Liver (tissue), 9 donors: ENCODE results near the gene AP2A2. TPM values are rescaled to one million over a fixed set of nuclear protein-coding genes. Genes with fewer than 3 reads are reported as not detected.

Source experiments
- DNase-seq: peaks from one replicate; pipeline ENCODE4 v3.0.0-alpha.2; 2017; ENCODE audit warnings: low spot score
- H3K27ac ChIP-seq, 2 donors: one replicate each; pipeline ENCODE4 v1.7.0; 2013; ENCODE audit warnings: inconsistent platforms in 2 of 2, low read length in 2 of 2, control low read depth in 1 of 2, low read depth in 1 of 2, mild to moderate bottlenecking in 1 of 2
- H3K27me3 ChIP-seq, 4 donors: one replicate each; pipeline versions ENCODE4 v1.6.1 to v1.7.0; 2013; ENCODE audit warnings: low read length in 3 of 4, inconsistent platforms in 1 of 4, mild to moderate bottlenecking in 1 of 4, moderate library complexity in 1 of 4; ENCODE audit not compliant: control insufficient read depth in 4 of 4, insufficient read depth in 4 of 4
- H3K36me3 ChIP-seq, 4 donors: one replicate each; pipeline versions ENCODE4 v1.6.1 to v1.7.0; 2013; ENCODE audit warnings: low read length in 3 of 4, mild to moderate bottlenecking in 3 of 4, low read depth in 1 of 4, moderate library complexity in 1 of 4; ENCODE audit not compliant: control insufficient read depth in 4 of 4, insufficient read depth in 3 of 4
- H3K4me1 ChIP-seq, 4 donors: one replicate each; pipeline versions ENCODE4 v1.6.1 to v1.7.0; 2013; ENCODE audit warnings: low read length in 3 of 4, mild to moderate bottlenecking in 3 of 4, moderate library complexity in 1 of 4; ENCODE audit not compliant: control insufficient read depth in 4 of 4, insufficient read depth in 4 of 4
- H3K4me3 ChIP-seq, 3 donors: one replicate each; pipeline versions ENCODE4 v1.6.1 to v1.7.0; 2013; ENCODE audit warnings: low read length in 3 of 3, control low read depth in 1 of 3, low read depth in 1 of 3, mild to moderate bottlenecking in 1 of 3
- H3K9ac ChIP-seq, 2 donors: one replicate each; pipeline ENCODE4 v1.7.0; 2013; ENCODE audit warnings: low read length in 2 of 2, mild to moderate bottlenecking in 2 of 2, moderate library complexity in 2 of 2, control low read depth in 1 of 2, low read depth in 1 of 2
- H3K9me3 ChIP-seq, 4 donors: one replicate each; pipeline versions ENCODE4 v1.6.1 to v1.7.0; 2013; ENCODE audit warnings: low read length in 3 of 4; ENCODE audit not compliant: control insufficient read depth in 4 of 4
- ATF3 ChIP-seq: IDR thresholded peaks from 2 replicates; pipeline ENCODE4 v1.6.1; 2016; ENCODE audit warnings: antibody characterized with exemption
- CTCF ChIP-seq: fragments of 150-350 bp; IDR thresholded peaks from 2 replicates; pipeline ENCODE4 v1.5.1; 2017; ENCODE audit warnings: improper control_type of control experiment, low read depth, low read length; ENCODE audit not compliant: missing input control
- EGR1 ChIP-seq, 2 donors: IDR thresholded peaks; 2 replicates each; pipeline ENCODE4 v1.6.1; 2016 to 2018; ENCODE audit warnings: antibody characterized with exemption in 2 of 2, low read depth in 2 of 2
- FOXA1 ChIP-seq: IDR thresholded peaks from 2 replicates; pipeline ENCODE4 v1.6.1; 2016; ENCODE audit warnings: antibody characterized with exemption
- FOXA2 ChIP-seq: IDR thresholded peaks from 2 replicates; pipeline ENCODE4 v1.6.1; 2016; ENCODE audit warnings: antibody characterized with exemption
- GABPA ChIP-seq, 2 donors: IDR thresholded peaks in 1 of 2; conservative IDR thresholded peaks in 1 of 2; 2 replicates each; pipeline ENCODE4 v1.6.1; 2016; ENCODE audit warnings: antibody characterized with exemption in 2 of 2, mild to moderate bottlenecking in 1 of 2, moderate library complexity in 1 of 2
- HNF4G ChIP-seq: IDR thresholded peaks from 2 replicates; pipeline ENCODE4 v1.6.1; 2016; ENCODE audit warnings: antibody characterized with exemption
- JUND ChIP-seq, 2 donors: IDR thresholded peaks; 2 replicates each; pipeline ENCODE4 v1.6.1; 2016; ENCODE audit warnings: antibody characterized with exemption in 2 of 2
- MAX ChIP-seq: IDR thresholded peaks from 2 replicates; pipeline ENCODE4 v1.6.1; 2016; ENCODE audit warnings: antibody characterized with exemption
- NR2F2 ChIP-seq: IDR thresholded peaks from 2 replicates; pipeline ENCODE4 v1.6.1; 2016; ENCODE audit warnings: antibody characterized with exemption
- RAD21 ChIP-seq, 2 donors: IDR thresholded peaks; 2 replicates each; pipeline ENCODE4 v1.6.1; 2016; ENCODE audit warnings: antibody characterized with exemption in 2 of 2, mild to moderate bottlenecking in 2 of 2
- RXRA ChIP-seq, 2 donors: IDR thresholded peaks; 2 replicates each; pipeline ENCODE4 v1.6.1; 2017 to 2018; ENCODE audit warnings: antibody characterized with exemption in 2 of 2, mild to moderate bottlenecking in 1 of 2
- SP1 ChIP-seq: IDR thresholded peaks from 2 replicates; pipeline ENCODE4 v1.6.1; 2018; ENCODE audit warnings: antibody characterized with exemption, mild to moderate bottlenecking
- TAF1 ChIP-seq: conservative IDR thresholded peaks from 2 replicates; pipeline ENCODE4 v1.6.1; 2016; ENCODE audit warnings: antibody characterized with exemption, mild to moderate bottlenecking
- YY1 ChIP-seq: IDR thresholded peaks from 2 replicates; pipeline ENCODE4 v1.6.1; 2016; ENCODE audit warnings: antibody characterized with exemption, mild to moderate bottlenecking
- ZBTB33 ChIP-seq: IDR thresholded peaks from 2 replicates; pipeline ENCODE4 v1.6.1; 2016; ENCODE audit warnings: antibody characterized with exemption
- WGBS: extraction: QIAGEN DNeasy Blood & Tissue Kit; methylation state at CpG from one replicate; pipeline ENCODE4 v1.1.7; 2013; 5-methylcytosine and 5-hydroxymethylcytosine counted together
- polyA plus RNA-seq, 2 donors: library from polyadenylated mRNA; stranded (reverse) in 1 of 2; unstranded in 1 of 2; fragments of 200-250 nt in 1 of 2; fragments of >200 nt in 1 of 2; fragmentation: Nextera tagmentation in 1 of 2; extraction: Ambion mirVana in 1 of 2; gene quantifications; one replicate each; pipeline versions ENCODE4 v1.2.1 to v1.2.3, GENCODE V29; 2013 to 2015
- total RNA-seq, 2 donors: library from RNA; depleted of rRNA; stranded (reverse); fragments of >200 nt; gene quantifications; one replicate each; pipeline ENCODE4 v1.2.3, GENCODE V29; 2014
- donor health status: healthy.
- donor health status: healthy.
- donor health status: healthy.
- donor health status: healthy.
- donor health status: healthy.

The AP2A2 gene
- total and polyA plus RNA-seq, 4 donors: 20.5 to 39.7 (median 23.8) TPM

GRCh38 chr11:1038921-1039320 lies 113.3 kb downstream of the AP2A2 start:
- H3K27ac ChIP-seq: no peak overlapping the region
- no peaks in the 10 kb centered on the region for H3K9me3 ChIP-seq
- H3K27me3 ChIP-seq: peaks cover 0 to 4% (median 0%) of the 10 kb centered on the region in 4 donors
- WGBS: 91% methylated on average over 12 of the region's 12 CpGs
- TF ChIP-seq JUND (IDR thresholded peaks at IDR 0.05): no peak
- no peak for TF ChIP-seq YY1
- no peak for TF ChIP-seq MAX
- no peak for DNase-seq
- peaks cover 0 to 5% (median 0%) of the 10 kb centered on the region in 4 donors for H3K4me1 ChIP-seq
- no peak overlapping the region for H3K4me3 ChIP-seq
- no peaks in the 10 kb centered on the region for H3K36me3 ChIP-seq
- H3K9ac ChIP-seq: no peak overlapping the region

- 87% methylated on average over 32 of the region's 32 CpGs for WGBS
- TF ChIP-seq HNF4G (no peak), ATF3 (no peak), YY1 (no peak), EGR1 (IDR thresholded peaks at IDR 0.05; ENCODE audit: low read depth in 2 of 2) (no peak), TAF1 (no peak), SP1 (no peak), FOXA2 (no peak), ZBTB33 (no peak)
- no peak for DNase-seq
- no peaks in the 10 kb centered on the region for H3K9me3 ChIP-seq
- peaks cover 0 to 5% (median 0%) of the 10 kb centered on the region in 4 donors for H3K4me1 ChIP-seq
- no peak overlapping the region for H3K4me3 ChIP-seq
- no peaks in the 10 kb centered on the region for H3K36me3 ChIP-seq
- H3K27ac ChIP-seq: no peak overlapping the region
- no peak overlapping the region for H3K9ac ChIP-seq
- peaks cover 0 to 4% (median 0%) of the 10 kb centered on the region in 4 donors for H3K27me3 ChIP-seq
Observed at GRCh38 chr11:1039481-1040427, 114.1 kb downstream of the AP2A2 start.

GRCh38 chr11:1040428-1041148 lies 114.9 kb downstream of the AP2A2 start:
- WGBS: 78% methylated on average over 16 of the region's 16 CpGs
- Histone ChIP-seq H3K4me3 (no peak overlapping the region), H3K27me3 (peaks cover 0 to 4% (median 0%) of the 10 kb centered on the region in 4 donors), H3K36me3 (no peaks in the 10 kb centered on the region), H3K4me1 (peaks cover 0 to 5% (median 0%) of the 10 kb centered on the region in 4 donors), H3K9me3 (no peaks in the 10 kb centered on the region), H3K27ac (no peak overlapping the region), H3K9ac (no peak overlapping the region)
- TF ChIP-seq SP1 (no peak), FOXA2 (no peak), EGR1 (IDR thresholded peaks at IDR 0.05; ENCODE audit: low read depth in 2 of 2) (no peak), GABPA (IDR thresholded peaks at IDR 0.05 in 1 of 2, conservative IDR thresholded peaks at IDR 0.05 in 1 of 2) (no peak), RXRA (IDR thresholded peaks at IDR 0.05) (no peak), CTCF (no peak), HNF4G (no peak), NR2F2 (no peak), FOXA1 (no peak), RAD21 (IDR thresholded peaks at IDR 0.05) (no peak), JUND (IDR thresholded peaks at IDR 0.05) (no peak)
- DNase-seq: no peak
